Stimulated activated CD4-positive, alpha-beta T cell treated with anti-CD3 and anti-CD28 coated beads, Interleukin-4, amount 100 ng/mL, for 24 hours (primary cell): ENCODE data around the gene RFT1.

Source experiments
- DNase-seq: peaks from one replicate; pipeline ENCODE4 v3.0.0-alpha.2; 2020

Gene RFT1

GRCh38 chr3:53147903-53148400, 17.7 kb upstream of the RFT1 start:
- DNase-seq, result no peak

DNA sequence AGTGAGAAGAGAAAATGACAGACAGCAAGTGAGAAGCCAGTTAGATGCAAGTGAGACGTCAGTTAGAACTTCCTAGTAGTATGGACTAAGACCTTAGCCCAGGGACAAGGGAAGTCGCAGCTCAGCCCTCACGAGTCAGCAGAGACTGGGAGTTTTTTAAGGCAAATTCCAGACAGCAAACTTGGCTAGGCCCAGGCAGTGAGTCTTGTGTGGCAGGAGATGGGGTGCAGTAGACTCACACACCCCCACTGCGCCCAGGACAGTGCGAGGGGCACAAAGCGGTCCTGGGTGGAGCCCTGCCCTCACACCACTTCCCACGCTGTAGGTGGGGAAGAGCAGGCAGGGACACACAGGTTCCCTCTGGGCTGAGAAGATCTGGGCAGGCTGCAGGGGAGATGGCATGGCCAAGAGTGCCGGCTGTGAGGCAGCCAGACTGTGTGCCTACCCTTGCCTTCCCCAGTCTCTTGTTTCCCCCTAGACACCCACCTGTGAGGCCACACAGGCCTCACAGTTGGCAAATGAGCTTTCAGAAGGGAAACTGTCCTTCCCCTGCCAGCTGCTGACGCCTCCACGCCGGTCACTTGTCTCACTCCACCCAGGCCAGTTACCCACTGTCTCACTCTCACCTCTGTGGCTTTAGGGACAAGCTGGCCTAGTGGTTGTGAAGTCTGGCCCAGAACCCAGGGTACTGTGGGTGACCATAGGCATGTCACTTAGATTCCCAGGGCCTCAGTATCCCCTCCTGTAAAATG, 17.1 kb upstream of the RFT1 start:
- DNase-seq, result no peak

DNA sequence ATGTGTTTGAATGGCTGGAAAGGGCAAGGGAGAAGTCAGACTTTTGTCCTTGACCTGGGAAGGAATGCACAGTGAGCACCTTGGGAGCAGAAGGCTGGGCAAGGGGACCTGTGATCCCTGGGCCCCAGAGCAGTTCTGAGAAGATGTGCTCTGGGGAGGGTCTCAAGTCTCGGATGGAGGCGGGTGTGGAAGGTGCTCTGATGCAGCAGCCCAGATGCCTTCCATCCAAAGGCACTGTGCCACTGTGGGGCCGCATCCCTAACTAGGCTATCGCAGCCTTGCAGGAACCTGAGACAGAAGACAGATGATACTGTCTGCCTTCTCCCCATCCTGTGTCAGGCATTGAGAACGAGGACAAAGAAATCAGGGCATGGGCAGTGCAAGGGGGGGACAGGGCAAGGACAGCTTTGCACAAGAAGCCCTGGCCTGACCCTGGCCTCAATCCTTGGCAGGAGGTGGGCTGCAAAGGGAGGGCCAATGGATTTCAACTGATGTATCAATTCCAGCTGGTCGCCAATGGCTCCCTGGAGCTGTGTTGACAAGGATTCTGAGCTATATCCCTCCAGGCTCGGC, 16.2 kb upstream of the RFT1 start:
- DNase-seq, result no peak

- DNase-seq, result no peak
These were observed 15.5 kb upstream of the RFT1 start for GRCh38 chr3:53145713-53146080.

GRCh38 chr3:53144862-53145712, 14.9 kb upstream of the RFT1 start:
- DNase-seq, result no peak

GRCh38 chr3:53144446-53144845, 14.2 kb upstream of the RFT1 start:
- DNase-seq, result no peak

- DNase-seq, result no peak
These were observed 12.8 kb upstream of the RFT1 start for GRCh38 chr3:53142986-53143385.

DNA sequence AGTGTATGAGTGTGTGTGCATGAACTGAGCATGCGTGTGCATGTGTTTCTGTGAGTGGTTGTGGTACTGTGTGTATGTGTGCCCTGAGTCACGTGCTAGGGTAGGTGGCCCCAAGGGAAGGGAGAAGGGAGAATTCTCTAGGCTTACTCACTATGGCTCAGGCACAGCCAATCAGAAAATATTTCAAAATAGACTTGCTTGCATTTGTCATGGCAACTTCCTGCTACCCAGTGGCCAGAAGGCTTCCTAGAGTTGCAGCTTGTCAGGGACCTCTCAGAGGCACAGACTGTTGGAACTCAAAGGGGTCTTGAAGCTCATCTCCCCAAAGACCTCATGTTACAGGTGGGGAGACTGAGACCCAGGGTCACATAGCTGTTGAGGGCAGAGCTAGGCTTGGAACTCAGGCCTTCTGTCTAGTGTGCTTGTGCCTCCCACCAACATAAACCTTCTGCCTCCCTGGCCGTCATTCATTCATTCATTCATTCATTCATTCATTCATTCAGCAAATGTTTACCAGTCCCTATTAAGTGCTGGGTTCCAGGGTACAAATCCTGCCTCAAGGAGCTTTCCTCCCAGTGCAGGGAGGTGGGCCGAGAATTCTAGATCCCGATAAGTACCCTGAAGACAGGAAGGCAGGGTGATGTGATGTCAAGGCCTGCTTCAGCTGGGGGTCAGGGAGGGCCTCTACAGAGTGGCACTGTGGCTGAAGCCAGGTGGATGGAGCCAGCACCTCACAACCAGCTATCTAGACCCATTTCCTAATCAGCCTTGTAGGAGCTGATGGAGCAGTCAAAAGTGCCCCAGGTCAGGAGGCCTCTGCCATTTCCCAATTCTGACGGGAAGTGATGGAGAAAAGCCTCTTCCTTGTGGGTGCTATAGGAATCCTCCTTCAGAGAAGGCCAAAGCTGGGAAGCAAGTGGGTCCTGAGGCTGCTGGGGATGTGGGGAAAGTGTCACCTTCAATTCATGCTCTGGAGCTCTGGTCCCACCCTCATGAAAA, 10.9 kb upstream of the RFT1 start:
- no peak for DNase-seq

GRCh38 chr3:53139906-53140846, 9.9 kb upstream of the RFT1 start:
- no peak for DNase-seq

DNA sequence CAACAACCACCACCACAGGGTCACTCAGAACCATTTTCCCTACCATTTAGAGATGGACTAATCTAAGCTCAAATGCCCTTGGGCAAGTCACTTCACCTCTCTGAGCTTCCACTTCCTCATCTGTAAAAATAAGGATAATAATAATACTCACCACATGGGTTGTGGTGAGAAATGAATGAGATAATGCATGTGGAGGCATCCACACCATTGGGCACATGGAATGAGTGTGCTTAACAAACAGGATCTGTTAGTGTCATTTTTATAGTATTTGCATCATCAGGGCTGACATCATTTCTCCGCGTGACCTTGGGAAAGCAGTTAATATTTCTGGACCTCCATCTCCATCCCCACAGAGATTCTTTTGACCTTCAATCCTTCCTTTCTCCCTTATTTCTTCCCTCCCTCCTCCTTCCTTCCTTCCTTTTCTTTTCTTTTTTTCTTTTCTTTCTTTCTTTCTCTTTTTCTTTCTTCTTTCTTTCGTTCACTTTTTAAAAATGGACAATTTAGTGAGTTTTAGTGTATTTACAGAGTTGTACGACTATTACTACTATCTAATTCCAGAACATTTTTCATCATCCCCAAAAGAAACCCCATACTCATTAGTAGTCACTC, 7.7 kb upstream of the RFT1 start:
- DNase-seq, result no peak

DNA sequence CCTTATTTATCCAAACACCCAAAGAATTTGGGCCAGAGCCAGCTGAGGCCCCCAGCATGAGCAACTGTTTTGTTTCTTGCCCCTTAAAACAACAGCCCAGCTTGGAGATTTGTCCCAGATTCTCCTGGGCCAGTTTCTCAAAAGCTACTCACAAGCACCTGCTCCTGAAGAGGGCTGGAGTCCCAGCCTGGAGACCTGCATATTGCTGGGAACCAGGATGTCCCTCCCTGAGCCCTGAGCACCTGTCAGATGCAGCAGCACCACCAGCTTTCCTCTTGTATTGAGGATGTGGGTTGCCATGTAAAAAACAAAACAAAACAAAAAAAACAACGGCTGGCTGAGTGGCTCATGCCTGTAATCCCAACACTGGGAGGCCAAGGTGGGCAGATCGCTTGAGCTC, 7.0 kb upstream of the RFT1 start:
- DNase-seq, result no peak

GRCh38 chr3:53134631-53135232, 4.5 kb upstream of the RFT1 start:
- peak; percentile 65 for DNase-seq

DNA sequence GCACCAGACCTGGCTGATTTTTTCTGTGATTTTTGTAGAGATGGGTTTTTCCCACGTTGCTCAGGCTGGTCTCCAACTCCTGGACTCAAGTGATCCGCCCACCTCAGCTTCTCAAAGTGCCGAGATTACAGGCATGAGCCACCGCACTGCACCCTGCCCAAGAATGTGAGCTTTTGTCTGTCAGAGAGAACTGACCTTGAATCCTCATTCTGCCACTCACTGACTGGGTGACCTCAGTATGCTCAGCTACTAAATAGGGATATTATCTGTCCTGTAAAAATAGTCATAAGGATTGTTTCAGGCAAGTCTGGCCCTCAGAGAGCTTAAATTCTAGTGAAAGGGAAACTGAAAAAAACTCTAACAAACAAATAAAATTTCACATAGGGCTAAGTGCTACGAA, 2.1 kb upstream of the RFT1 start:
- no peak for DNase-seq

GRCh38 chr3:53131096-53131495, 861 bp upstream of the RFT1 start:
- no peak for DNase-seq

- no peak for DNase-seq
These were observed 891 bp downstream of the RFT1 start for GRCh38 chr3:53129344-53129743.

- no peak for DNase-seq
These were observed 3.6 kb downstream of the RFT1 start for GRCh38 chr3:53126601-53127000.

DNA sequence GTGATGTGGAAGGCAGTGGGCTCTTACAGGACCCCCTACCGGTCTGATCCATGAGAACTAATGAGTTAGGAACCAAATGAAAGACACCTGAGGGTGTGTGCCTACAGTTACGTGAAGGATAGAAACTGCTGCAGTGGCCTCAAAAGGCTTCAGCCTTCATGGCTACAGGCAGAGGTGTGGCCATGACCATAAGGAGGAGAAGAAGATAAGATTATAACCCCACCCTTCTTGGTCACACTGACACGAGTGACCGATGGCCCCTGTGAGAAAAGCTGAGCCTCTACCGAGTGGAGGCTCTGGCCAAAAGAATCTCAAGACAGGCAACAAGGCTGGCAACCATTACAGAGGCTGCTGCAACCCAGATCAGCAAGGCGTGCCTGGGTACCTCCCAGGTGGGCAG, 6.3 kb downstream of the RFT1 start:
- DNase-seq, result no peak

GRCh38 chr3:53123510-53123909, 6.7 kb downstream of the RFT1 start:
- no peak for DNase-seq

GRCh38 chr3:53122933-53123305, 7.3 kb downstream of the RFT1 start:
- DNase-seq, result no peak

DNA sequence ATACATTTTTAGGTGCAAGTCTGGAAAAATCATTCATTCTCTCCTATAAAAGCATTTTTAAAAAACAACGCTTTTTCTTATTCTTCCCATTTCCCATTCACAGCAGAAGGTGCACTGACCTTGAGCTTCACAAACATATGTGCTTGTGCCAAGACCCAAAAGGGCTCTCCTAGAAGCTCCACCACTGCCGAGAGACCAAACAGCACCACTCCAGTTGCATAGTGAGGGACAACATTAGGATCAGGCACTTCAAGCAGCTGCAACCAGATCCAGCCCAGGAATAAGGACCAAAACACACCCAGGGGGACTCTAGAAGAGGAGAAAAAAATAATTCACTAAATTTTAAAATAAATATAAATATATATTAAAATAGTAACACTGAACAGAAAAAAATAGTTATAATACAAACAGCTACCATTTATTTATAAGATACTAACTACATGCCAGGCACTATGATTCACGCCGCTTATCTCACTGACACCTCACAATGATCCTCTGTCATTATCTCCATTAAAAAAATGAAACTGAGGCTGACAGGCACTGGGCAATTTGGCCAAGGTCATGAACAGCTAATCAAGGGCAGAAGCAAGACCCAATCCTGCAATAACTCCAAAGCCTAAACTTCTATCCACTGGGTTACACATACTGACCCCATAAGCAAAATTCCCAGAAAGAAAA, 7.8 kb downstream of the RFT1 start:
- DNase-seq, result no peak
